Osteocyte (in vitro differentiated cells): ENCODE results near the gene ZNF22. TPM values are rescaled to one million over a fixed set of nuclear protein-coding genes. Genes with fewer than 3 reads are reported as not detected.

Experiments
- DNase-seq: peaks from one replicate; pipeline ENCODE4 v3.0.0; 2021; ENCODE audit warnings: mixed read lengths; ENCODE audit not compliant: unreplicated experiment; ENCODE audit errors: extremely low spot score
- H3K27ac Mint-ChIP-seq: one replicate; pipeline ENCODE4 v1.8.0; 2021; ENCODE audit warnings: mild to moderate bottlenecking, mixed read lengths; ENCODE audit not compliant: unreplicated experiment
- H3K27me3 Mint-ChIP-seq: one replicate; pipeline ENCODE4 v1.8.0; 2021; ENCODE audit warnings: mixed read lengths; ENCODE audit not compliant: unreplicated experiment
- H3K36me3 Mint-ChIP-seq: one replicate; pipeline ENCODE4 v1.8.0; 2021; ENCODE audit warnings: mixed read lengths; ENCODE audit not compliant: unreplicated experiment
- H3K4me1 Mint-ChIP-seq: one replicate; pipeline ENCODE4 v1.8.0; 2021; ENCODE audit warnings: mixed read lengths; ENCODE audit not compliant: unreplicated experiment
- H3K4me3 Mint-ChIP-seq: one replicate; pipeline ENCODE4 v1.8.0; 2021; ENCODE audit warnings: mild to moderate bottlenecking, moderate library complexity, mixed read lengths; ENCODE audit not compliant: unreplicated experiment
- H3K9me3 Mint-ChIP-seq: one replicate; pipeline ENCODE4 v1.8.0; 2021; ENCODE audit warnings: mixed read lengths; ENCODE audit not compliant: unreplicated experiment
- total RNA-seq: library from RNA; stranded (reverse); gene quantifications from 2 replicates; pipeline ENCODE4 v1.2.1, GENCODE V29; 2021
- TF ChIP-seq, protein P1 (sequence below): fragments of 200-600 bp; sonication (generic); IDR thresholded peaks from 2 replicates; pipeline ENCODE4 v1.5.0; 2021; ENCODE audit warnings: antibody characterized with exemption, mild to moderate bottlenecking, moderate library complexity

The ZNF22 gene
- total RNA-seq, 1 donor from 2014 or later = 23.4 TPM

DNA sequence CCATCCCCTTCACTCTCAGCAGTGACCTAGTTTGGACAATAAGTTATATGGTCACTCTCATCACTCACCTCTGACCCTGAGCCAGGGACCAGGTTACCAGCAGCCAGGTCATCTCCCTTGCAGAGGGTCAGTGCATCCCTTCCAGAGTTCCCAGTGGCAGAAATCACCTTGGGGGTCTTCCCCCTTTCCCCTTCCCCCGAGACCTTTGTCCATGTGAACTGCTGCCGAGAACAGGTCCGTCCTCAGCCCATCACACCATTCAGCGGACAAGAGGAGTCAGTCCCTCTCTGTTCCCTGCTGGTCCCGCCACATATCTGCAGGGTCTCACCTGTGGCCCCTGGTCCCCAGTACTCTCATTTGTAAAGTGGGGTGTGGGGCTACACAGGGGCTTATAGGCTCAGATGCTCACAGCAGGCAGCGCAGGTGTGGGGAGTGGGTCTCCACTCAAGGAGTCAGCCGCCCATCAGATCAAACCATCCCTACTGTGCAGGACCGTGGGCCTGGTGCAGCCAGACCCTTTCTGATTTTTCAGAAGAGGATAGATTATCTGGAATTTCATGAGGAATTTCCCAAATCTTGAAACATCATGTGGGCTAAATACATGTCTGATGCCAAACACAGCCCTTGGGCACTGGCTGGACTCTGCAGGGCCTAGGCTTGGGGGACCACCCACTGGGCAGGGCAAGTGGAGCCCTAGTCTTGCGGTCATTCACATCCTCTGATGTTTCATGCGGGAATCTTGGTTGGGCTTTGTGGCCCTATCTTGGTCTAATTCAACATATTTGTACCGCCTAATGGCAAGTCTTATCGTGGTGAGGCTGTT, 28.6 kb upstream of the ZNF22 start:
- Mint-ChIP-seq H3K9me3 (no peaks in the 10 kb centered on the region), H3K36me3 (peaks cover 7% of the 10 kb centered on the region), H3K27ac (no peak overlapping the region), H3K27me3 (no peaks in the 10 kb centered on the region), H3K4me1 (peaks cover 45% of the 10 kb centered on the region), H3K4me3 (no peak overlapping the region)
- TF ChIP-seq, protein P1, sequence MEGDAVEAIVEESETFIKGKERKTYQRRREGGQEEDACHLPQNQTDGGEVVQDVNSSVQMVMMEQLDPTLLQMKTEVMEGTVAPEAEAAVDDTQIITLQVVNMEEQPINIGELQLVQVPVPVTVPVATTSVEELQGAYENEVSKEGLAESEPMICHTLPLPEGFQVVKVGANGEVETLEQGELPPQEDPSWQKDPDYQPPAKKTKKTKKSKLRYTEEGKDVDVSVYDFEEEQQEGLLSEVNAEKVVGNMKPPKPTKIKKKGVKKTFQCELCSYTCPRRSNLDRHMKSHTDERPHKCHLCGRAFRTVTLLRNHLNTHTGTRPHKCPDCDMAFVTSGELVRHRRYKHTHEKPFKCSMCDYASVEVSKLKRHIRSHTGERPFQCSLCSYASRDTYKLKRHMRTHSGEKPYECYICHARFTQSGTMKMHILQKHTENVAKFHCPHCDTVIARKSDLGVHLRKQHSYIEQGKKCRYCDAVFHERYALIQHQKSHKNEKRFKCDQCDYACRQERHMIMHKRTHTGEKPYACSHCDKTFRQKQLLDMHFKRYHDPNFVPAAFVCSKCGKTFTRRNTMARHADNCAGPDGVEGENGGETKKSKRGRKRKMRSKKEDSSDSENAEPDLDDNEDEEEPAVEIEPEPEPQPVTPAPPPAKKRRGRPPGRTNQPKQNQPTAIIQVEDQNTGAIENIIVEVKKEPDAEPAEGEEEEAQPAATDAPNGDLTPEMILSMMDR = no peak
- no peak for DNase-seq

DNA sequence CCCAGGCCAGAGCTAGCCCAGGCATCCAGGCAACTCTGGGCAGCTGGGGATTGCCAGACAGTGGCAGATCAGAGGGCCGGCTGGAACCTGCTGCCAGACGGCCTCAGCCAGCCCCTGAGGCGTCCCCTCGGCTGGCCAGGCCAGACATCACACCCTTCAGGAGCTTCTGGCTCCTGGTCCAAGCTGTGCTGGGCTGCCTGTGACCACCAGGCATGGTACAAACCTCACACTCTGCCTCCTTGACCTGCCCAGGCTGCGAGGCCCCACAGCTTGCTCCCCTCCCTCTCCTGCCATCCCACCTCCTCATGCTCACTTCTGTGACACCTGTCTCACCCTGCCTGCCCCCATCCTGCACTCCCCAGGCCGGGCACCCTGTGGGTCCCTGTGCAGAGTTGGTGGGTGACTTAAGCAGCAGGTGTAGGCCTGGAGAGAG, 27.8 kb upstream of the ZNF22 start:
- H3K4me3 Mint-ChIP-seq = no peak overlapping the region
- H3K36me3 Mint-ChIP-seq = peaks cover 7% of the 10 kb centered on the region
- no peaks in the 10 kb centered on the region for H3K27me3 Mint-ChIP-seq
- DNase-seq = no peak
- H3K4me1 Mint-ChIP-seq = peaks cover 41% of the 10 kb centered on the region
- H3K27ac Mint-ChIP-seq = no peak overlapping the region
- no peaks in the 10 kb centered on the region for H3K9me3 Mint-ChIP-seq
- TF ChIP-seq, protein P1 = no peak

DNA sequence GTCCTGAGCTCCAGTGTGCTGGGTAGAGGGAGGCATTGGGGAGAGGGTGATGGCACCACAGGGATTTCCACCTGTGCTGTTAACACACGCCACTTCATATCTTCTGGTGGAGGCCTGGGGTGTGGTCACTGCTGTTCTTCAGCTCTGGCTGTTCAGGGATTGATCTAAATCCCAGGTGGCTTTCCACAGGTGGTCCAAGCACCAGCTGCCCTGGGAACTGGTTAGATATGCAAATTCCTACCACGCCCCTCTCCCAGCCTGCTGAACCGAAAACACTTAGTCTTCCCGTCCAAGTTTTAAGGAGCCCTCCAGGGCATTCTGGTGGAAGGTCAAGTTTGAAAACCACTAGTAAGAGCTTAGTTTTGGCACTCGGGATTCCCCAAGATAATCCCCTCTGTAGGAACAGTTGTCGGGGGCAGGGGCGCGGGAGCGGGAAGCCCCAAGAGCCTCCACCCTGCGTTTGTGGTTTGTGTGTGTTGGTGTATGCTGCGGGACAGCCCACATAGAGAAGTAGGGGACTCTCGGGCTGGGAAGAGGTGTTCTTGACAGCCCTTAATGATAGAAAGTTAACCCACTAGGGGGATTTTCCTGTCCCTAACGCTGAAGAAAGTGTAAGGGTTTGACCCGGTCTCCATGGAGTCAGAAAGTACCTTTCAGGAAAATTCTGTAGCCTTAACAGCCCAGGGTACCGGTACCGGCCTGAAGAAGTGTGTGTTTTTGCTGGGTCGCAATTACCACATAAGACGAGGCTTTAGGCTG, 27.2 kb upstream of the ZNF22 start:
- Mint-ChIP-seq H3K4me3 (no peak overlapping the region), H3K27ac (no peak overlapping the region), H3K27me3 (no peaks in the 10 kb centered on the region), H3K36me3 (peaks cover 7% of the 10 kb centered on the region), H3K9me3 (no peaks in the 10 kb centered on the region), H3K4me1 (peaks cover 42% of the 10 kb centered on the region)
- no peak for DNase-seq
- TF ChIP-seq, protein P1 = no peak

DNA sequence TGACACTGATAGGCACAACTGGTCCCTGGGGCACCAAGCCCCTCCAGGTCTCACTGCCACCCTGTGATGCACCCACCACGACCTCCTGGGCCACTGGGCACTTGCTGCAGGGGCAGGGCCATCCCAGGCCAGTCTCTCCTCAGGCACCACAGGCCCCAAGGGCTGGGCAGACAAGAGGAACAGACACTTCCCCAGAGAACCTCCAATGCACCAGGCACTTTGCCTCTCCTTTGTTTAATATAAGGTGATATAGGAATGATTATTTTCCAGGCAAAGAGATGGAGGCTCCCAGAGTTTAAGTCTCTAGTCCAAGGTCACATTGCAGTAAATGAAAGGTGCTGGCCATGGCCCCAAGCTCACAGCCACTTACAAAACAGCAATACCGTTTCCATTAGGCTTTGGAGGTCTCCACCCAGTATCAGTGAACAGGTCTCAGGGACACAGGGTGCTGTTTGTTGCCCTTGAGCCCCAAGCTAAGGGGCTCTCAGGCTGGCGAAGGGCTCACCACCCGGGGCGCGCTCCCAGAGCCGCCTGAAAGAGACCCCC, 26.6 kb upstream of the ZNF22 start:
- Mint-ChIP-seq H3K4me3 (no peak overlapping the region), H3K27ac (peak overlapping the region; percentile 57), H3K4me1 (peaks cover 48% of the 10 kb centered on the region), H3K27me3 (no peaks in the 10 kb centered on the region), H3K9me3 (no peaks in the 10 kb centered on the region), H3K36me3 (peaks cover 7% of the 10 kb centered on the region)
- no peak for DNase-seq
- TF ChIP-seq, protein P1 = no peak
